ENCODE data around the gene KLF15.

KLF15 gene

DNA sequence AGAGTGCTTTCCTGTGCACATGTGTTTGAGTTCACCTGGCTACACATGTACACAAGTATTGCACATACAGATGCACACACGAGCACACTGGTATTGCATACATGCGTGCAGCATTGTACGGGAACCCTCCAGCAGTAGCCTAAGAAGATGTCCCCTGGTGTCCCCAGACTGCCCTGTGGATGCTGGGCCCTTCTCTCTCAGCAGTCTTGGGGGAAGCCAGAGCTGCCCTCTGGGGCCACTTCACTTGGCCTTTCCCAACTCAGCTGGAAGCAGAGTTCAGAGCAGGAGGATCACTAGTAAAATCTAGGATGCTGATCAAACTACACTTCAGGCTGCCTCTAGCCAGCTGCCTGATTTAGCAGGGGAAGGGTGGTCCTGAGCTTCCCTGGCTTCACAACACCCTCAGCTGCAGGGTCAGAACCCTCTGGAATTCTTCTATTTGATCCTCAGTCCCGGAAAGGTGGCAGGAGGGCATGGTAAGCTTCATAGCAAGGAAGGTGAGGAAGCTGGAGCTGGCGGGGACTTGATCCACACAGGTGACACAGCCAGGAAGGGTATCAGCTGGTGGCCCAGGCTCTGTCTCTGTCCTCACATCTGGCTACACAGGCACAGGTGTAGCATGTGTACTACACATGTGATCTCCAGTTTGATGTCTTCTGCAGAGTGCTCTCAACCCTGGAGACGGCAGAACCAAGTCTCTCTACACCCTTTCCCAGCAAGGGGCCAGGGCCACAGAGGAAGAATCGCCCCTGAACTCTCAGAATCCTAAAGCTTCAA lies 36.5 kb downstream of the KLF15 start (continued):
- TF ChIP-seq, protein P1, sequence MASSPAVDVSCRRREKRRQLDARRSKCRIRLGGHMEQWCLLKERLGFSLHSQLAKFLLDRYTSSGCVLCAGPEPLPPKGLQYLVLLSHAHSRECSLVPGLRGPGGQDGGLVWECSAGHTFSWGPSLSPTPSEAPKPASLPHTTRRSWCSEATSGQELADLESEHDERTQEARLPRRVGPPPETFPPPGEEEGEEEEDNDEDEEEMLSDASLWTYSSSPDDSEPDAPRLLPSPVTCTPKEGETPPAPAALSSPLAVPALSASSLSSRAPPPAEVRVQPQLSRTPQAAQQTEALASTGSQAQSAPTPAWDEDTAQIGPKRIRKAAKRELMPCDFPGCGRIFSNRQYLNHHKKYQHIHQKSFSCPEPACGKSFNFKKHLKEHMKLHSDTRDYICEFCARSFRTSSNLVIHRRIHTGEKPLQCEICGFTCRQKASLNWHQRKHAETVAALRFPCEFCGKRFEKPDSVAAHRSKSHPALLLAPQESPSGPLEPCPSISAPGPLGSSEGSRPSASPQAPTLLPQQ (tag by site-specific recombination; IDR thresholded peaks at IDR 0.05), result no peak
- TF ChIP-seq ZNF501 (tag by site-specific recombination; IDR thresholded peaks at IDR 0.05) (no peak), ZNF623 (tag by site-specific recombination; IDR thresholded peaks at IDR 0.05) (no peak), ZNF777 (tag by site-specific recombination; IDR thresholded peaks at IDR 0.05; ENCODE audit: borderline replicate concordance) (no peak), GLI2 (tag by site-specific recombination; IDR thresholded peaks at IDR 0.05; ENCODE audit: borderline replicate concordance, low read depth) (no peak), ZNF701 (tag by site-specific recombination; IDR thresholded peaks at IDR 0.05) (no peak), ZNF221 (tag by site-specific recombination; IDR thresholded peaks at IDR 0.05; ENCODE audit: borderline replicate concordance) (no peak), ZBTB1 (tag by site-specific recombination; IDR thresholded peaks at IDR 0.05) (no peak)
- TF ChIP-seq, protein P2, sequence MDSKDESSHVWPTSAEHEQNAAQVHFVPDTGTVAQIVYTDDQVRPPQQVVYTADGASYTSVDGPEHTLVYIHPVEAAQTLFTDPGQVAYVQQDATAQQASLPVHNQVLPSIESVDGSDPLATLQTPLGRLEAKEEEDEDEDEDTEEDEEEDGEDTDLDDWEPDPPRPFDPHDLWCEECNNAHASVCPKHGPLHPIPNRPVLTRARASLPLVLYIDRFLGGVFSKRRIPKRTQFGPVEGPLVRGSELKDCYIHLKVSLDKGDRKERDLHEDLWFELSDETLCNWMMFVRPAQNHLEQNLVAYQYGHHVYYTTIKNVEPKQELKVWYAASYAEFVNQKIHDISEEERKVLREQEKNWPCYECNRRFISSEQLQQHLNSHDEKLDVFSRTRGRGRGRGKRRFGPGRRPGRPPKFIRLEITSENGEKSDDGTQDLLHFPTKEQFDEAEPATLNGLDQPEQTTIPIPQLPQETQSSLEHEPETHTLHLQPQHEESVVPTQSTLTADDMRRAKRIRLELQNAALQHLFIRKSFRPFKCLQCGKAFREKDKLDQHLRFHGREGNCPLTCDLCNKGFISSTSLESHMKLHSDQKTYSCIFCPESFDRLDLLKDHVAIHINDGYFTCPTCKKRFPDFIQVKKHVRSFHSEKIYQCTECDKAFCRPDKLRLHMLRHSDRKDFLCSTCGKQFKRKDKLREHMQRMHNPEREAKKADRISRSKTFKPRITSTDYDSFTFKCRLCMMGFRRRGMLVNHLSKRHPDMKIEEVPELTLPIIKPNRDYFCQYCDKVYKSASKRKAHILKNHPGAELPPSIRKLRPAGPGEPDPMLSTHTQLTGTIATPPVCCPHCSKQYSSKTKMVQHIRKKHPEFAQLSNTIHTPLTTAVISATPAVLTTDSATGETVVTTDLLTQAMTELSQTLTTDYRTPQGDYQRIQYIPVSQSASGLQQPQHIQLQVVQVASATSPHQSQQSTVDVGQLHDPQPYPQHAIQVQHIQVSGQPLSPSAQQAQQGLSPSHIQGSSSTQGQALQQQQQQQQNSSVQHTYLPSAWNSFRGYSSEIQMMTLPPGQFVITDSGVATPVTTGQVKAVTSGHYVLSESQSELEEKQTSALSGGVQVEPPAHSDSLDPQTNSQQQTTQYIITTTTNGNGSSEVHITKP (tag by site-specific recombination; IDR thresholded peaks at IDR 0.05), result no peak

DNA sequence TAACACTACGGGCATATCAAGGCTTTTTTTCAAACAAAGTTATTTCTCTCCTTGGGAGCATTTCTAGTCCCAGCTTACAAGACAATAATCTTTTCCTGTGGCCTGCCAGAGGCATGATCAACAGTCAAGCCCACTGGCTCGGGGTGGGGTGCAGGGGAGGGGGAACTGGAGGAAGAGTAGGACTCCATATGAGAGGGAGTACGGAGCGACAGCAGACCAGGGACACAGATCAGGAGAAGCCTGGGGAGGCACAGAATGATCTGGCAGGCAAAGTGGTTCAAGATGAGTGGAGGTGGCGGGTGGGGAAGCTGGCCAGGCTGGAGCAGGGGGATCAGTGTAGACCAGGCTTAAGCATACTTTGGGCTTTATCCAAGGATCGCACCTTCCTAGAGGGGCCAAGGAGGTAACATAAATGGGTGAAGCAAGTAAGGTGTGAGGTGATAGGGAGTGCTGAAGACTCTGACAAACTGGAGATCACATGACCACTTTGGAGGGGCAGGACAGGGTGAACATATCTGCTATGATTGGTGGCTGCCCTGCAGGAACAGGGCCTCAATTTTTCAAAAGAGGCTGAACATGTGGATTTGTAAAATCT lies 37.4 kb downstream of the KLF15 start:
- Histone ChIP-seq H3K4me1 (ENCODE audit: control insufficient read depth, insufficient read depth, low read length) (no peaks in the 10 kb centered on the region), H3K27ac (ENCODE audit: extremely low read depth, low read depth, low read length) (no peak overlapping the region), H3K36me3 (ENCODE audit: control insufficient read depth in 2 of 2, insufficient read depth in 1 of 2, low read length in 2 of 2) (no peaks in the 10 kb centered on the region), H3K4me3 (ENCODE audit: low read depth, low read length) (no peak overlapping the region), H3K9me3 (ENCODE audit: control insufficient read depth, insufficient read depth, low read depth, low read length) (no peaks in the 10 kb centered on the region)
- ChIA-PET POLR2A (no interaction called here), CTCF (no interaction called here)
- TF ChIP-seq ZNF777 (tag by site-specific recombination; IDR thresholded peaks at IDR 0.05; ENCODE audit: borderline replicate concordance), result no peak
- no peak for TF ChIP-seq ZBTB7A (tag by site-specific recombination; IDR thresholded peaks at IDR 0.05; ENCODE audit: low read depth)
- TF ChIP-seq GFI1B (tag by site-specific recombination; IDR thresholded peaks at IDR 0.05), result no peak
- TF ChIP-seq MZF1 (tag by site-specific recombination; IDR thresholded peaks at IDR 0.05; ENCODE audit: borderline replicate concordance), result no peak
- TF ChIP-seq ZNF776 (tag by site-specific recombination; IDR thresholded peaks at IDR 0.05; ENCODE audit: borderline replicate concordance), result no peak
- no peak for TF ChIP-seq ZNF530 (tag by site-specific recombination; IDR thresholded peaks at IDR 0.05; ENCODE audit: low read depth)
- TF ChIP-seq, protein P3, sequence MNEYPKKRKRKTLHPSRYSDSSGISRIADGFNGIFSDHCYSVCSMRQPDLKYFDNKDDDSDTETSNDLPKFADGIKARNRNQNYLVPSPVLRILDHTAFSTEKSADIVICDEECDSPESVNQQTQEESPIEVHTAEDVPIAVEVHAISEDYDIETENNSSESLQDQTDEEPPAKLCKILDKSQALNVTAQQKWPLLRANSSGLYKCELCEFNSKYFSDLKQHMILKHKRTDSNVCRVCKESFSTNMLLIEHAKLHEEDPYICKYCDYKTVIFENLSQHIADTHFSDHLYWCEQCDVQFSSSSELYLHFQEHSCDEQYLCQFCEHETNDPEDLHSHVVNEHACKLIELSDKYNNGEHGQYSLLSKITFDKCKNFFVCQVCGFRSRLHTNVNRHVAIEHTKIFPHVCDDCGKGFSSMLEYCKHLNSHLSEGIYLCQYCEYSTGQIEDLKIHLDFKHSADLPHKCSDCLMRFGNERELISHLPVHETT (tag by site-specific recombination; IDR thresholded peaks at IDR 0.05), result no peak
- no peak for TF ChIP-seq ZNF138 (tag by site-specific recombination; IDR thresholded peaks at IDR 0.05; ENCODE audit: borderline replicate concordance)
- TF ChIP-seq, protein P4, sequence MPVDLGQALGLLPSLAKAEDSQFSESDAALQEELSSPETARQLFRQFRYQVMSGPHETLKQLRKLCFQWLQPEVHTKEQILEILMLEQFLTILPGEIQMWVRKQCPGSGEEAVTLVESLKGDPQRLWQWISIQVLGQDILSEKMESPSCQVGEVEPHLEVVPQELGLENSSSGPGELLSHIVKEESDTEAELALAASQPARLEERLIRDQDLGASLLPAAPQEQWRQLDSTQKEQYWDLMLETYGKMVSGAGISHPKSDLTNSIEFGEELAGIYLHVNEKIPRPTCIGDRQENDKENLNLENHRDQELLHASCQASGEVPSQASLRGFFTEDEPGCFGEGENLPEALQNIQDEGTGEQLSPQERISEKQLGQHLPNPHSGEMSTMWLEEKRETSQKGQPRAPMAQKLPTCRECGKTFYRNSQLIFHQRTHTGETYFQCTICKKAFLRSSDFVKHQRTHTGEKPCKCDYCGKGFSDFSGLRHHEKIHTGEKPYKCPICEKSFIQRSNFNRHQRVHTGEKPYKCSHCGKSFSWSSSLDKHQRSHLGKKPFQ (tag by site-specific recombination; IDR thresholded peaks at IDR 0.05), result no peak
- no peak for TF ChIP-seq ZNF169 (tag by site-specific recombination; IDR thresholded peaks at IDR 0.05)
- TF ChIP-seq, protein P5, sequence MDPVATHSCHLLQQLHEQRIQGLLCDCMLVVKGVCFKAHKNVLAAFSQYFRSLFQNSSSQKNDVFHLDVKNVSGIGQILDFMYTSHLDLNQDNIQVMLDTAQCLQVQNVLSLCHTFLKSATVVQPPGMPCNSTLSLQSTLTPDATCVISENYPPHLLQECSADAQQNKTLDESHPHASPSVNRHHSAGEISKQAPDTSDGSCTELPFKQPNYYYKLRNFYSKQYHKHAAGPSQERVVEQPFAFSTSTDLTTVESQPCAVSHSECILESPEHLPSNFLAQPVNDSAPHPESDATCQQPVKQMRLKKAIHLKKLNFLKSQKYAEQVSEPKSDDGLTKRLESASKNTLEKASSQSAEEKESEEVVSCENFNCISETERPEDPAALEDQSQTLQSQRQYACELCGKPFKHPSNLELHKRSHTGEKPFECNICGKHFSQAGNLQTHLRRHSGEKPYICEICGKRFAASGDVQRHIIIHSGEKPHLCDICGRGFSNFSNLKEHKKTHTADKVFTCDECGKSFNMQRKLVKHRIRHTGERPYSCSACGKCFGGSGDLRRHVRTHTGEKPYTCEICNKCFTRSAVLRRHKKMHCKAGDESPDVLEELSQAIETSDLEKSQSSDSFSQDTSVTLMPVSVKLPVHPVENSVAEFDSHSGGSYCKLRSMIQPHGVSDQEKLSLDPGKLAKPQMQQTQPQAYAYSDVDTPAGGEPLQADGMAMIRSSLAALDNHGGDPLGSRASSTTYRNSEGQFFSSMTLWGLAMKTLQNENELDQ (tag by site-specific recombination; IDR thresholded peaks at IDR 0.05; ENCODE audit: low read depth), result no peak
- no peak for TF ChIP-seq HOXC10 (CRISPR knock-in tag; IDR thresholded peaks at IDR 0.05)
- no peak for TF ChIP-seq ZNF768 (tag by site-specific recombination; IDR thresholded peaks at IDR 0.05)
- TF ChIP-seq ZBTB17 (tag by site-specific recombination; IDR thresholded peaks at IDR 0.05), result no peak
- TF ChIP-seq, protein P6, sequence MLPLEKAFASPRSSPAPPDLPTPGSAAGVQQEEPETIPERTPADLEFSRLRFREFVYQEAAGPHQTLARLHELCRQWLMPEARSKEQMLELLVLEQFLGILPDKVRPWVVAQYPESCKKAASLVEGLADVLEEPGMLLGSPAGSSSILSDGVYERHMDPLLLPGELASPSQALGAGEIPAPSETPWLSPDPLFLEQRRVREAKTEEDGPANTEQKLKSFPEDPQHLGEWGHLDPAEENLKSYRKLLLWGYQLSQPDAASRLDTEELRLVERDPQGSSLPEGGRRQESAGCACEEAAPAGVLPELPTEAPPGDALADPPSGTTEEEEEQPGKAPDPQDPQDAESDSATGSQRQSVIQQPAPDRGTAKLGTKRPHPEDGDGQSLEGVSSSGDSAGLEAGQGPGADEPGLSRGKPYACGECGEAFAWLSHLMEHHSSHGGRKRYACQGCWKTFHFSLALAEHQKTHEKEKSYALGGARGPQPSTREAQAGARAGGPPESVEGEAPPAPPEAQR (tag by site-specific recombination; IDR thresholded peaks at IDR 0.05), result no peak
